H1 (cell line): ENCODE results near the gene CHMP1B. TPM values are rescaled to one million over a fixed set of nuclear protein-coding genes. Genes with fewer than 3 reads are reported as not detected.

Experiments used
- ASH2L ChIP-seq: fragments of 200-600, 300-600 bp; sonication (generic); IDR thresholded peaks from one replicate; pipeline ENCODE4 v1.7.1; 2017; ENCODE audit warnings: low read length
- EP300 ChIP-seq, 2 experiments: IDR thresholded peaks; 1 replicate in 1 of 2; 2 replicates in 1 of 2; pipeline ENCODE4 v1.6.1; 2011 to 2012; ENCODE audit warnings: low read depth in 2 of 2, low read length in 2 of 2, mild to moderate bottlenecking in 2 of 2, borderline replicate concordance in 1 of 2, inconsistent platforms in 1 of 2, moderate library complexity in 1 of 2
- NRF1 ChIP-seq: IDR thresholded peaks from 2 replicates; pipeline ENCODE4 v1.6.1; 2011; ENCODE audit warnings: mild to moderate bottlenecking, low read depth, low read length, improper control_type of control experiment
- polyA plus RNA-seq, 7 experiments: library from polyadenylated mRNA; depleted of rRNA in 3 of 7; stranded (reverse) in 5 of 7; unstranded in 2 of 7; fragments of >200 nt in 5 of 7; fragments of 200-250 nt in 2 of 7; gene quantifications; 1 replicate in 5 of 7; 2 replicates in 1 of 7; 4 replicates in 1 of 7; pipeline versions ENCODE4 v1.2.1 to v1.2.3, GENCODE V29; 2011 to 2013; ENCODE audit warnings: missing spikeins in 2 of 7, mixed read lengths in 2 of 7
- total RNA-seq: library from RNA; stranded (reverse); fragmentation: NEBNext Ultra II Directional; extraction: Animal tissue kit (Norgen Biotek cat#: 25700); gene quantifications from 2 replicates; pipeline ENCODE4 v1.2.1, GENCODE V29; 2021
- TF ChIP-seq, protein P1 (sequence below): IDR thresholded peaks from 2 replicates; pipeline ENCODE4 v1.6.1; 2012; ENCODE audit warnings: low read length, inconsistent platforms

CHMP1B gene
- total and polyA plus RNA-seq, 2 of the 8 experiments (the other 6 are each of a cell fraction or from before 2014, with no cell fraction given) = 30.5 to 43.2 TPM

DNA sequence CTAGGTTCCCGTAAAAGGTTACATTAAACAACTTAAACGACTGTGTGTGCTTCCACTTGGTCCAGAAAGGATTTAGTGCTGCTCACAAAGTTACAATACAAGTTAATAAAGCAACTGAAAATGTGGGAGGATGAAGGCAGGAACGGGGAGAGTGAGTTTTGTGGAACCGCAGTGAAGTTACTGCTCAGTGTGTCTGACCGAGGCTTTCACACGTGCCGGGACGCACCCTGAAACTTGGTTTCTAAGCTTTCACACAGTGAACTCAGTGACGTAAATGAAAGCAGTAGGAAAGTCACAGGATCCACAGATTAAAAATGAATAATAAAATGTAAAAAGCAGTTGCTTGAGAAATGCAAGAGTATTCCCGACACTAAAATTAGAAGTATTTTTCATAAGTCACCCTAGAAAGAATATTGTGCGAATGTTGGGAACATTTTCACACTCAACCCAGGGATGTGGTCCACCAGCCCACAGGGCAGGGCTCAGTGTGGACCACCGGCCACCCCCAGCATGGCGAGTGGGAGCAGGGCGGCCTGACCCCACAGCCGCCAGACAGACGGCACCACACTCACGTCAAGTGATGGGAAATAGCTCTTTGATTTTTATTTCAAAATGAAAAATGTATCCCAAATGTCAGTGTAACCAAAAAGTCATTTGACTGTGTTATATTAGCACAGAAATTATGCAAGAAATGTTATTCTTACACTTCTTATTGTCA lies 32.6 kb upstream of the CHMP1B start (continued):
- TF ChIP-seq EP300 (IDR thresholded peaks at IDR 0.05; ENCODE audit: borderline replicate concordance in 1 of 2, low read depth in 2 of 2, low read length in 2 of 2) = no peak
- TF ChIP-seq ASH2L = no peak
- TF ChIP-seq NRF1 = no peak
- TF ChIP-seq, protein P1, sequence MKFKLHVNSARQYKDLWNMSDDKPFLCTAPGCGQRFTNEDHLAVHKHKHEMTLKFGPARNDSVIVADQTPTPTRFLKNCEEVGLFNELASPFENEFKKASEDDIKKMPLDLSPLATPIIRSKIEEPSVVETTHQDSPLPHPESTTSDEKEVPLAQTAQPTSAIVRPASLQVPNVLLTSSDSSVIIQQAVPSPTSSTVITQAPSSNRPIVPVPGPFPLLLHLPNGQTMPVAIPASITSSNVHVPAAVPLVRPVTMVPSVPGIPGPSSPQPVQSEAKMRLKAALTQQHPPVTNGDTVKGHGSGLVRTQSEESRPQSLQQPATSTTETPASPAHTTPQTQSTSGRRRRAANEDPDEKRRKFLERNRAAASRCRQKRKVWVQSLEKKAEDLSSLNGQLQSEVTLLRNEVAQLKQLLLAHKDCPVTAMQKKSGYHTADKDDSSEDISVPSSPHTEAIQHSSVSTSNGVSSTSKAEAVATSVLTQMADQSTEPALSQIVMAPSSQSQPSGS = no peak
